ENCODE results near the gene ESR1. TPM values are rescaled to one million over a fixed set of nuclear protein-coding genes. Genes with fewer than 3 reads are reported as not detected.
"Not testable (repeated sequence)": the region's sequence is repeated elsewhere in the genome, so short reads cannot be mapped to it uniquely, and the experiment has no call there.

The ESR1 gene
- total RNA-seq, 2 donors from 2014 or later, result 0.16 to 0.37 TPM

GRCh38 chr6:152022303-152022702, 214.8 kb downstream of the ESR1 start:
- no peaks in the 10 kb centered on the region for H3K27me3 ChIP-seq
- H3K4me3 ChIP-seq, result no peak overlapping the region
- H3K4me1 ChIP-seq, result no peaks in the 10 kb centered on the region
- no peak overlapping the region for H3K27ac ChIP-seq
- H3K36me3 ChIP-seq, result no peaks in the 10 kb centered on the region
- no peak overlapping the region for H3K9ac ChIP-seq (ENCODE audit: low read depth in 2 of 2, low read length in 2 of 2)
- no peak for TF ChIP-seq CTCF (IDR thresholded peaks at IDR 0.05)
- DNase-seq, result no peak
- intact Hi-C loops (cut with DNase I), result no loop called here
- no peaks in the 10 kb centered on the region for H3K9me3 ChIP-seq

GRCh38 chr6:152023613-152024012, 216.1 kb downstream of the ESR1 start:
- H3K36me3 ChIP-seq, result no peaks in the 10 kb centered on the region
- no peak overlapping the region for H3K4me3 ChIP-seq
- no peak overlapping the region for H3K9ac ChIP-seq (ENCODE audit: low read depth in 2 of 2, low read length in 2 of 2)
- intact Hi-C loops (cut with DNase I), result no loop called here
- TF ChIP-seq CTCF (IDR thresholded peaks at IDR 0.05), result no peak
- no peaks in the 10 kb centered on the region for H3K9me3 ChIP-seq
- no peaks in the 10 kb centered on the region for H3K27me3 ChIP-seq
- H3K27ac ChIP-seq, result no peak overlapping the region
- DNase-seq, result no peak
- no peaks in the 10 kb centered on the region for H3K4me1 ChIP-seq

- intact Hi-C loops (cut with DNase I), result no loop called here
- H3K36me3 ChIP-seq, result no peaks in the 10 kb centered on the region
- H3K27me3 ChIP-seq, result no peaks in the 10 kb centered on the region
- no peak for TF ChIP-seq CTCF (IDR thresholded peaks at IDR 0.05)
- no peak overlapping the region for H3K9ac ChIP-seq (ENCODE audit: low read depth in 2 of 2, low read length in 2 of 2)
- no peak for DNase-seq
- H3K9me3 ChIP-seq, result no peaks in the 10 kb centered on the region
- no peaks in the 10 kb centered on the region for H3K4me1 ChIP-seq
- H3K27ac ChIP-seq, result no peak overlapping the region
- H3K4me3 ChIP-seq, result no peak overlapping the region
Measured at GRCh38 chr6:152026291-152026690, 218.8 kb downstream of the ESR1 start.

GRCh38 chr6:152026744-152027143, 219.3 kb downstream of the ESR1 start:
- H3K27me3 ChIP-seq; H3K36me3 ChIP-seq; H3K9ac ChIP-seq (ENCODE audit: low read depth in 2 of 2, low read length in 2 of 2); H3K27ac ChIP-seq; H3K9me3 ChIP-seq; H3K4me1 ChIP-seq; H3K4me3 ChIP-seq; intact Hi-C loops (cut with DNase I); DNase-seq: not testable (repeated sequence)

- H3K4me1 ChIP-seq; H3K27me3 ChIP-seq; H3K36me3 ChIP-seq; intact Hi-C loops (cut with DNase I); H3K27ac ChIP-seq; DNase-seq; H3K9me3 ChIP-seq; H3K9ac ChIP-seq (ENCODE audit: low read depth in 2 of 2, low read length in 2 of 2); H3K4me3 ChIP-seq: not testable (repeated sequence)
Measured at GRCh38 chr6:152033765-152034164, 226.3 kb downstream of the ESR1 start.

GRCh38 chr6:152034631-152035030, 227.1 kb downstream of the ESR1 start:
- Histone ChIP-seq H3K4me3 (no peak overlapping the region), H3K27me3 (no peaks in the 10 kb centered on the region), H3K9ac (ENCODE audit: low read depth in 2 of 2, low read length in 2 of 2) (no peak overlapping the region), H3K27ac (no peak overlapping the region), H3K4me1 (no peaks in the 10 kb centered on the region), H3K9me3 (no peaks in the 10 kb centered on the region), H3K36me3 (no peaks in the 10 kb centered on the region)
- intact Hi-C loops (cut with DNase I), result no loop called here
- DNase-seq, result no peak
- no peak for TF ChIP-seq CTCF (IDR thresholded peaks at IDR 0.05)

- H3K4me3 ChIP-seq, result no peak overlapping the region
- no peak for DNase-seq
- intact Hi-C loops (cut with DNase I), result no loop called here
- no peak overlapping the region for H3K9ac ChIP-seq (ENCODE audit: low read depth in 2 of 2, low read length in 2 of 2)
- no peaks in the 10 kb centered on the region for H3K4me1 ChIP-seq
- TF ChIP-seq CTCF (IDR thresholded peaks at IDR 0.05), result no peak
- H3K27me3 ChIP-seq, result no peaks in the 10 kb centered on the region
- H3K9me3 ChIP-seq, result no peaks in the 10 kb centered on the region
- H3K36me3 ChIP-seq, result no peaks in the 10 kb centered on the region
- H3K27ac ChIP-seq, result no peak overlapping the region
Measured at GRCh38 chr6:152046118-152046517, 238.6 kb downstream of the ESR1 start.

Measured in colonic mucosa (tissue), 4 donors.